ENCODE measurements around the gene KDM4D.

KDM4D gene

GRCh38 chr11:94933223-94934130 lies 40.0 kb upstream of the KDM4D start:
- no peaks in the 10 kb centered on the region for H3K9me3 ChIP-seq (ENCODE audit: control insufficient read depth, insufficient read depth, low read length)
- no peak overlapping the region for H3K27ac ChIP-seq (ENCODE audit: low read length)
- H3K4me3 ChIP-seq (ENCODE audit: low read length) = no peak overlapping the region
- no CpG with 5 or more reads among the region's 5 CpGs for WGBS (ENCODE audit: insufficient coverage, insufficient read length)
- no peak for DNase-seq (ENCODE audit: low read depth, low spot score)
- H3K27me3 ChIP-seq (ENCODE audit: control insufficient read depth, insufficient read depth, low read length) = no peaks in the 10 kb centered on the region
- peaks cover 4% of the 10 kb centered on the region; the same call in 1 of the 2 replicates for H3K4me1 ChIP-seq (ENCODE audit: control insufficient read depth, insufficient read depth, low read length)
- no peaks in the 10 kb centered on the region for H3K36me3 ChIP-seq (ENCODE audit: control insufficient read depth, insufficient read depth, low read length)

GRCh38 chr11:94934362-94934761 lies 39.1 kb upstream of the KDM4D start:
- WGBS (ENCODE audit: insufficient coverage, insufficient read length) = no CpG with 5 or more reads among the region's 4 CpGs
- Histone ChIP-seq H3K9me3 (ENCODE audit: control insufficient read depth, insufficient read depth, low read length) (no peaks in the 10 kb centered on the region), H3K36me3 (ENCODE audit: control insufficient read depth, insufficient read depth, low read length) (no peaks in the 10 kb centered on the region), H3K27me3 (ENCODE audit: control insufficient read depth, insufficient read depth, low read length) (no peaks in the 10 kb centered on the region), H3K27ac (ENCODE audit: low read length) (no peak overlapping the region), H3K4me1 (ENCODE audit: control insufficient read depth, insufficient read depth, low read length) (peaks cover 4% of the 10 kb centered on the region; the same call in 1 of the 2 replicates), H3K4me3 (ENCODE audit: low read length) (no peak overlapping the region)
- DNase-seq (ENCODE audit: low read depth, low spot score) = no peak

GRCh38 chr11:94934846-94935245 lies 38.7 kb upstream of the KDM4D start:
- no CpG with 5 or more reads among the region's 3 CpGs for WGBS (ENCODE audit: insufficient coverage, insufficient read length)
- peaks cover 4% of the 10 kb centered on the region; the same call in 1 of the 2 replicates for H3K4me1 ChIP-seq (ENCODE audit: control insufficient read depth, insufficient read depth, low read length)
- H3K4me3 ChIP-seq (ENCODE audit: low read length) = no peak overlapping the region
- no peaks in the 10 kb centered on the region for H3K27me3 ChIP-seq (ENCODE audit: control insufficient read depth, insufficient read depth, low read length)
- H3K27ac ChIP-seq (ENCODE audit: low read length) = no peak overlapping the region
- no peaks in the 10 kb centered on the region for H3K9me3 ChIP-seq (ENCODE audit: control insufficient read depth, insufficient read depth, low read length)
- H3K36me3 ChIP-seq (ENCODE audit: control insufficient read depth, insufficient read depth, low read length) = no peaks in the 10 kb centered on the region
- no peak for DNase-seq (ENCODE audit: low read depth, low spot score)

- no peak for DNase-seq (ENCODE audit: low read depth, low spot score)
- Histone ChIP-seq H3K36me3 (ENCODE audit: control insufficient read depth, insufficient read depth, low read length) (no peaks in the 10 kb centered on the region), H3K4me3 (ENCODE audit: low read length) (no peak overlapping the region), H3K27me3 (ENCODE audit: control insufficient read depth, insufficient read depth, low read length) (no peaks in the 10 kb centered on the region), H3K4me1 (ENCODE audit: control insufficient read depth, insufficient read depth, low read length) (peaks cover 4% of the 10 kb centered on the region; the same call in 1 of the 2 replicates), H3K27ac (ENCODE audit: low read length) (no peak overlapping the region), H3K9me3 (ENCODE audit: control insufficient read depth, insufficient read depth, low read length) (no peaks in the 10 kb centered on the region)
- no CpG with 5 or more reads among the region's 9 CpGs for WGBS (ENCODE audit: insufficient coverage, insufficient read length)
Measured at GRCh38 chr11:94938095-94939055, 35.1 kb upstream of the KDM4D start.

- Histone ChIP-seq H3K4me1 (ENCODE audit: control insufficient read depth, insufficient read depth, low read length) (peaks cover 2% of the 10 kb centered on the region; the same call in 1 of the 2 replicates), H3K36me3 (ENCODE audit: control insufficient read depth, insufficient read depth, low read length) (no peaks in the 10 kb centered on the region), H3K27ac (ENCODE audit: low read length) (no peak overlapping the region), H3K4me3 (ENCODE audit: low read length) (no peak overlapping the region), H3K9me3 (ENCODE audit: control insufficient read depth, insufficient read depth, low read length) (no peaks in the 10 kb centered on the region), H3K27me3 (ENCODE audit: control insufficient read depth, insufficient read depth, low read length) (no peaks in the 10 kb centered on the region)
- no CpG with 5 or more reads among the region's 2 CpGs for WGBS (ENCODE audit: insufficient coverage, insufficient read length)
- DNase-seq (ENCODE audit: low read depth, low spot score) = no peak
Measured at GRCh38 chr11:94939346-94939745, 34.2 kb upstream of the KDM4D start.

- H3K27me3 ChIP-seq (ENCODE audit: control insufficient read depth, insufficient read depth, low read length) = no peaks in the 10 kb centered on the region
- H3K4me1 ChIP-seq (ENCODE audit: control insufficient read depth, insufficient read depth, low read length) = no peaks in the 10 kb centered on the region
- no peak overlapping the region for H3K4me3 ChIP-seq (ENCODE audit: low read length)
- no CpG with 5 or more reads among the region's 4 CpGs for WGBS (ENCODE audit: insufficient coverage, insufficient read length)
- H3K36me3 ChIP-seq (ENCODE audit: control insufficient read depth, insufficient read depth, low read length) = no peaks in the 10 kb centered on the region
- H3K9me3 ChIP-seq (ENCODE audit: control insufficient read depth, insufficient read depth, low read length) = no peaks in the 10 kb centered on the region
- no peak for DNase-seq (ENCODE audit: low read depth, low spot score)
- no peak overlapping the region for H3K27ac ChIP-seq (ENCODE audit: low read length)
Measured at GRCh38 chr11:94941131-94941530, 32.4 kb upstream of the KDM4D start.

- H3K4me3 ChIP-seq (ENCODE audit: low read length) = no peak overlapping the region
- H3K4me1 ChIP-seq (ENCODE audit: control insufficient read depth, insufficient read depth, low read length) = no peaks in the 10 kb centered on the region
- H3K27me3 ChIP-seq (ENCODE audit: control insufficient read depth, insufficient read depth, low read length) = no peaks in the 10 kb centered on the region
- WGBS (ENCODE audit: insufficient coverage, insufficient read length) = no CpG with 5 or more reads among the region's 4 CpGs
- no peak overlapping the region for H3K27ac ChIP-seq (ENCODE audit: low read length)
- no peaks in the 10 kb centered on the region for H3K36me3 ChIP-seq (ENCODE audit: control insufficient read depth, insufficient read depth, low read length)
- H3K9me3 ChIP-seq (ENCODE audit: control insufficient read depth, insufficient read depth, low read length) = no peaks in the 10 kb centered on the region
- DNase-seq (ENCODE audit: low read depth, low spot score) = no peak
Measured at GRCh38 chr11:94946812-94947211, 26.7 kb upstream of the KDM4D start.

GRCh38 chr11:94948070-94948617 lies 25.4 kb upstream of the KDM4D start:
- Histone ChIP-seq H3K36me3 (ENCODE audit: control insufficient read depth, insufficient read depth, low read length) (no peaks in the 10 kb centered on the region), H3K4me3 (ENCODE audit: low read length) (no peak overlapping the region), H3K27me3 (ENCODE audit: control insufficient read depth, insufficient read depth, low read length) (no peaks in the 10 kb centered on the region), H3K4me1 (ENCODE audit: control insufficient read depth, insufficient read depth, low read length) (no peaks in the 10 kb centered on the region), H3K9me3 (ENCODE audit: control insufficient read depth, insufficient read depth, low read length) (no peaks in the 10 kb centered on the region), H3K27ac (ENCODE audit: low read length) (no peak overlapping the region)
- no peak for DNase-seq (ENCODE audit: low read depth, low spot score)
- WGBS (ENCODE audit: insufficient coverage, insufficient read length) = 100% methylated on average over 1 of the region's 4 CpGs

GRCh38 chr11:94954753-94955152 lies 18.8 kb upstream of the KDM4D start:
- Histone ChIP-seq H3K9me3 (ENCODE audit: control insufficient read depth, insufficient read depth, low read length) (no peaks in the 10 kb centered on the region), H3K27ac (ENCODE audit: low read length) (no peak overlapping the region), H3K4me3 (ENCODE audit: low read length) (no peak overlapping the region), H3K27me3 (ENCODE audit: control insufficient read depth, insufficient read depth, low read length) (no peaks in the 10 kb centered on the region), H3K4me1 (ENCODE audit: control insufficient read depth, insufficient read depth, low read length) (no peaks in the 10 kb centered on the region), H3K36me3 (ENCODE audit: control insufficient read depth, insufficient read depth, low read length) (no peaks in the 10 kb centered on the region)
- WGBS (ENCODE audit: insufficient coverage, insufficient read length) = no CpG with 5 or more reads among the region's 1 CpG
- no peak for DNase-seq (ENCODE audit: low read depth, low spot score)

GRCh38 chr11:94956963-94957362 lies 16.5 kb upstream of the KDM4D start:
- Histone ChIP-seq H3K4me1 (ENCODE audit: control insufficient read depth, insufficient read depth, low read length) (no peaks in the 10 kb centered on the region), H3K27me3 (ENCODE audit: control insufficient read depth, insufficient read depth, low read length) (no peaks in the 10 kb centered on the region), H3K9me3 (ENCODE audit: control insufficient read depth, insufficient read depth, low read length) (no peaks in the 10 kb centered on the region), H3K36me3 (ENCODE audit: control insufficient read depth, insufficient read depth, low read length) (no peaks in the 10 kb centered on the region), H3K27ac (ENCODE audit: low read length) (no peak overlapping the region), H3K4me3 (ENCODE audit: low read length) (no peak overlapping the region)
- no peak for DNase-seq (ENCODE audit: low read depth, low spot score)
- WGBS (ENCODE audit: insufficient coverage, insufficient read length) = no CpG with 5 or more reads among the region's 4 CpGs

Data from iPS DF 6.9 (cell line).